Mesendoderm (in vitro differentiated cells): Measurements from ENCODE around the gene PALLD.
"Not testable (repeated sequence)": the region's sequence is repeated elsewhere in the genome, so short reads cannot be mapped to it uniquely, and the experiment has no call there.

Experiments
- DNase-seq: peaks from one replicate; pipeline ENCODE4 v3.0.0; 2013
- H2AK5ac ChIP-seq: 2 replicates; pipeline ENCODE4 v1.6.1; 2013; ENCODE audit warnings: low read length, inconsistent platforms
- H2BK120ac ChIP-seq: 2 replicates; pipeline ENCODE4 v1.6.1; 2013; ENCODE audit warnings: low read depth, mild to moderate bottlenecking, low read length, moderate library complexity, mixed read lengths
- H2BK15ac ChIP-seq: replicated peaks from 2 replicates; pipeline ENCODE4 v1.6.1; 2013; ENCODE audit warnings: low read depth, mild to moderate bottlenecking, moderate library complexity
- H2BK5ac ChIP-seq: 2 replicates; pipeline ENCODE4 v1.6.1; 2013; ENCODE audit warnings: low read length, inconsistent platforms
- H3K18ac ChIP-seq: 2 replicates; pipeline ENCODE4 v1.6.1; 2013; ENCODE audit warnings: mild to moderate bottlenecking, low read length, mixed read lengths
- H3K23ac ChIP-seq: one replicate; pipeline ENCODE4 v1.6.1; 2013; ENCODE audit warnings: low read length
- H3K27ac ChIP-seq: 2 replicates; pipeline ENCODE4 v1.5.1; 2013; ENCODE audit warnings: low read depth, mild to moderate bottlenecking, inconsistent platforms, low read length, moderate library complexity
- H3K27me3 ChIP-seq: 2 replicates; pipeline ENCODE4 v1.6.1; 2013; ENCODE audit warnings: low read length, control low read depth, mild to moderate bottlenecking, inconsistent platforms; ENCODE audit not compliant: insufficient read depth, poor library complexity
- H3K36me3 ChIP-seq: 2 replicates; pipeline ENCODE4 v1.6.1; 2013; ENCODE audit warnings: low read length, inconsistent platforms; ENCODE audit not compliant: control insufficient read depth, insufficient read depth
- H3K4ac ChIP-seq: one replicate; pipeline ENCODE4 v1.6.1; 2013; ENCODE audit warnings: low read depth, mild to moderate bottlenecking, low read length, moderate library complexity
- H3K4me1 ChIP-seq: 2 replicates; pipeline ENCODE4 v1.6.1; 2013; ENCODE audit warnings: low read depth, low read length, inconsistent platforms; ENCODE audit not compliant: control insufficient read depth
- H3K4me2 ChIP-seq: 2 replicates; pipeline ENCODE4 v1.6.1; 2013; ENCODE audit warnings: low read length
- H3K4me3 ChIP-seq: 2 replicates; pipeline ENCODE4 v1.5.1; 2013; ENCODE audit warnings: mild to moderate bottlenecking, low read length
- H3K56ac ChIP-seq: one replicate; pipeline ENCODE4 v1.6.1; 2013; ENCODE audit warnings: low read length
- H3K79me1 ChIP-seq: 2 replicates; pipeline ENCODE4 v1.6.1; 2013; ENCODE audit warnings: low read length, inconsistent platforms
- H3K79me2 ChIP-seq: 2 replicates; pipeline ENCODE4 v1.6.1; 2013; ENCODE audit warnings: mild to moderate bottlenecking, low read length; ENCODE audit not compliant: control insufficient read depth, insufficient read depth
- H3K9ac ChIP-seq: 2 replicates; pipeline ENCODE4 v1.6.1; 2013; ENCODE audit warnings: low read length, inconsistent platforms
- H4K5ac ChIP-seq: one replicate; pipeline ENCODE4 v1.6.1; 2013; ENCODE audit warnings: low read length
- H4K8ac ChIP-seq: one replicate; pipeline ENCODE4 v1.6.1; 2013; ENCODE audit warnings: low read depth, mild to moderate bottlenecking, control low read depth, low read length, moderate library complexity
- WGBS: extraction: QIAGEN DNeasy Blood & Tissue Kit; methylation state at CpG from one replicate; pipeline ENCODE4 v1.1.7; 2013; ENCODE audit warnings: low lambda C conversion rate, missing lambda C conversion rate; ENCODE audit not compliant: insufficient coverage; ENCODE audit errors: extremely low coverage; 5-methylcytosine and 5-hydroxymethylcytosine counted together

PALLD gene

DNA sequence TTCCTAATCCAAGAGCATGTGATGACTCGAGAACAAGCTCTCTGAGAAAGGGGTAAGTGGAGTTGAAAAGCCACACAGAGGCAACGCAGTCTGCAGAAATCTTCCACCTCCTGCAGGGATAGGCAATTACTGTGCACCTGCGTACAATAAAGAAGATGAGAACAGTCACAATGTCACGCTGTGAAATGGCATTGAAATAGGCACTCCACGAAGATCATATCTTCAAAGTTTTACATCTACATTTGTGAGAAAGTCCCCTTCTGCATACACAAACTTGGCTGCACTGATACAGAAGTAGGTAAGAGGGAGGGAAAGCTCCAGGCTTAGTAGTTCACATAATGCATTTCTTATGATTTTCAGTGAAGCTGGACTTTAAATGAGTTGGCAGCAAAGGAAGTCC, 43.7 kb upstream of the PALLD start:
- Histone ChIP-seq H3K79me1 (no peaks in the 10 kb centered on the region), H3K4ac (no peak overlapping the region), H3K4me3 (no peak overlapping the region), H2BK120ac (no peak overlapping the region), H3K36me3 (no peaks in the 10 kb centered on the region), H2BK5ac (no peak overlapping the region), H3K27me3 (no peaks in the 10 kb centered on the region), H3K4me1 (no peaks in the 10 kb centered on the region), H3K18ac (no peak overlapping the region), H2BK15ac (no peak overlapping the region), H3K27ac (no peak overlapping the region), H3K56ac (no peak overlapping the region), H3K23ac (no peak overlapping the region), H2AK5ac (no peak overlapping the region), H3K4me2 (no peak overlapping the region), H3K9ac (no peak overlapping the region), H3K79me2 (no peaks in the 10 kb centered on the region), H4K5ac (no peak overlapping the region), H4K8ac (no peak overlapping the region)
- no peak for DNase-seq
- no CpG with 5 or more reads among the region's 5 CpGs for WGBS

DNA sequence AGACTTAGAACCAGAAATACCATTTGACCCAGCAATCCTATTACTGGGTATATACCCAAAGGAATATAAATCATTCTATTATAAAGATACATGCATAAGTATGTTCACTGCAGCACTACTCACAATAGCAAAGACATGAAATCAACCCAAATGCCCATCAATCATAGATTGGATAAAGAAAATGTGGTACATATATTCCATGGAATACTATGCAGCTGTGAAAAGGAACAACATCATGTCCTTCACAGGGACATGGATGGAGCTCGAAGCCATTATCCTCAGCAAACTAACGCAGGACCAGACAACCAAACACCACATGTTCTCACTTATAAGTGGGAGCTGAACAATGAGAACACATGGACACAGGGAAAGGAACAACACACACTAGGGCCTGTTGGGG, 38.6 kb upstream of the PALLD start:
- not testable (repeated sequence) for H4K5ac ChIP-seq, H3K79me1 ChIP-seq, H2AK5ac ChIP-seq, H4K8ac ChIP-seq, H3K9ac ChIP-seq, H2BK15ac ChIP-seq, H3K36me3 ChIP-seq, H2BK120ac ChIP-seq, H3K23ac ChIP-seq, H3K4me3 ChIP-seq, H3K4me2 ChIP-seq, H3K27me3 ChIP-seq, DNase-seq, H3K56ac ChIP-seq, H3K4ac ChIP-seq, H2BK5ac ChIP-seq, H3K79me2 ChIP-seq, H3K27ac ChIP-seq, H3K4me1 ChIP-seq, H3K18ac ChIP-seq
- WGBS: no CpG with 5 or more reads among the region's 2 CpGs

DNA sequence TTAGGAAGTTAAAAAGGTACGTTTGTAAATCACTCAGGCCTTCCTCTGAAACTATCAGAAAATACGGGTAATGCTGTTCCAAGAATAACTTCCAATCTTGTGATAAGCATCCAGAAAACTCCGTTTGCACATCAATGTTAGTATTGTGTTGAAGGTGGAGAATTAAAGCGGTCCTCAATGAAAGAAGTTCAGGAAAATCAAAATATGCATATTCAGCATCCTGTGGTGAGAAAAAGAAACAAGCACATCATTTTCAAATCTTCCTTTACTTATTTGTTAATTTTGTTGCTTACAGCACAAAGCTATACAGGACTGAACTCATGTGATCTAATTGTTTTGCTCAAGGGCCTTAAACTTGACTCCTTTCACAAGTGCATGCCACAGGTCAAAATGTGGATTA, 35.0 kb upstream of the PALLD start:
- H3K4me2 ChIP-seq: no peak overlapping the region
- no CpG with 5 or more reads among the region's 4 CpGs for WGBS

GRCh38 chr4:168472920-168473319, 23.9 kb upstream of the PALLD start:
- no peak for DNase-seq
- no peak overlapping the region for H4K8ac ChIP-seq
- no peaks in the 10 kb centered on the region for H3K79me2 ChIP-seq
- no peaks in the 10 kb centered on the region for H3K4me1 ChIP-seq
- no peaks in the 10 kb centered on the region for H3K36me3 ChIP-seq
- no CpG with 5 or more reads among the region's 2 CpGs for WGBS
- H3K4me2 ChIP-seq: no peak overlapping the region
- H3K9ac ChIP-seq: no peak overlapping the region
- no peaks in the 10 kb centered on the region for H3K79me1 ChIP-seq
- no peak overlapping the region for H2AK5ac ChIP-seq
- H2BK15ac ChIP-seq: no peak overlapping the region
- no peak overlapping the region for H3K18ac ChIP-seq
- no peak overlapping the region for H2BK120ac ChIP-seq
- no peaks in the 10 kb centered on the region for H3K27me3 ChIP-seq
- H3K4me3 ChIP-seq: no peak overlapping the region
- H4K5ac ChIP-seq: no peak overlapping the region
- no peak overlapping the region for H3K23ac ChIP-seq
- no peak overlapping the region for H3K56ac ChIP-seq
- no peak overlapping the region for H3K27ac ChIP-seq
- no peak overlapping the region for H3K4ac ChIP-seq
- H2BK5ac ChIP-seq: no peak overlapping the region

More for the DNA sequence above, 35.0 kb upstream of the PALLD start:
- no peak overlapping the region for H3K56ac ChIP-seq
- no peak overlapping the region for H2AK5ac ChIP-seq
- no peak overlapping the region for H3K4ac ChIP-seq
- H4K5ac ChIP-seq: no peak overlapping the region
- H3K27me3 ChIP-seq: no peaks in the 10 kb centered on the region
- no peak for DNase-seq
- no peak overlapping the region for H3K4me3 ChIP-seq
- no peaks in the 10 kb centered on the region for H3K4me1 ChIP-seq
- no peak overlapping the region for H2BK5ac ChIP-seq
- no peaks in the 10 kb centered on the region for H3K79me2 ChIP-seq
- no peak overlapping the region for H3K27ac ChIP-seq
- H2BK120ac ChIP-seq: no peak overlapping the region
- H2BK15ac ChIP-seq: no peak overlapping the region
- H3K23ac ChIP-seq: no peak overlapping the region
- H3K79me1 ChIP-seq: no peaks in the 10 kb centered on the region
- no peak overlapping the region for H4K8ac ChIP-seq
- no peaks in the 10 kb centered on the region for H3K36me3 ChIP-seq
- H3K18ac ChIP-seq: no peak overlapping the region
- no peak overlapping the region for H3K9ac ChIP-seq

DNA sequence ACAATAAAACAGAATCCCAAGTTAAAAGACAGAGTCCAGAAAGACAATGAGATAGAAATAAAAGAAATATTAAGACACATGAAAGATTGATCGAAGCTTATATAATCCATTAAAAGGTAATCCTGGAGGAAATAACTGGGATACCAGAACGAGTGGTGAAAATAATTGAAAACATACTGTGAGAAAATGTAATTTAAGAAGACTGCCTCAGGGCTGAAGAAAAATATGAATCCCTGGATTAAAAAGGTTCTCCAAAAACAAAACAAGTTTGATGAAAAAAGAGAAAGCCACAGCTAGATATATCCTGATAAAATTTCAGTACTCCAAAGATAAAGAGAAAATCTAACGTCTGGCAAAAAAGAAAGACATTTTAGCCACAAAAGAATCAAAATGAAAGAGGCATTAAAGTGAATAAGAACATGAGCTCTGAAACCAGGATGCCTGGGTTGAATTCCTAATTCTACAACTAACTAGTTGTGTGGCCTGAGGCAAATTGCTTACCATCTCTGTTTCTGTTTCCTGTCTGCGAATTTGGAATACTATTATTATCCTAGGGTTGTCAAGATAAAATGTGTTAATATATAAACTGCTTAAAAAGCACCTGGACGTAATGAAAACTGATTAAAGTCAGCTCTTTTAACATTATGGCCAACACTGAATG, 22.1 kb upstream of the PALLD start:
- no peak overlapping the region for H3K27ac ChIP-seq
- no peaks in the 10 kb centered on the region for H3K79me2 ChIP-seq
- H3K4ac ChIP-seq: no peak overlapping the region

GRCh38 chr4:168475745-168476144, 21.1 kb upstream of the PALLD start:
- Histone ChIP-seq H2BK15ac (no peak overlapping the region), H3K9ac (no peak overlapping the region), H3K56ac (no peak overlapping the region), H2AK5ac (no peak overlapping the region), H3K4ac (no peak overlapping the region), H3K79me1 (no peaks in the 10 kb centered on the region), H3K18ac (no peak overlapping the region), H2BK5ac (no peak overlapping the region), H3K23ac (no peak overlapping the region), H3K79me2 (no peaks in the 10 kb centered on the region), H3K27me3 (no peaks in the 10 kb centered on the region), H3K4me2 (no peak overlapping the region), H4K5ac (no peak overlapping the region), H3K27ac (no peak overlapping the region), H3K4me1 (no peaks in the 10 kb centered on the region), H4K8ac (no peak overlapping the region), H3K4me3 (no peak overlapping the region), H3K36me3 (no peaks in the 10 kb centered on the region), H2BK120ac (no peak overlapping the region)
- DNase-seq: peak; percentile 76
- no CpG with 5 or more reads among the region's 2 CpGs for WGBS

More for the DNA sequence above, 22.1 kb upstream of the PALLD start:
- no peak overlapping the region for H4K5ac ChIP-seq
- H2BK15ac ChIP-seq: no peak overlapping the region
- H3K18ac ChIP-seq: no peak overlapping the region
- H3K4me3 ChIP-seq: no peak overlapping the region
- H3K56ac ChIP-seq: no peak overlapping the region
- no peak overlapping the region for H3K9ac ChIP-seq
- no peak overlapping the region for H2AK5ac ChIP-seq
- no peaks in the 10 kb centered on the region for H3K27me3 ChIP-seq
- H3K23ac ChIP-seq: no peak overlapping the region
- no peak for DNase-seq
- H3K4me2 ChIP-seq: no peak overlapping the region
- no peaks in the 10 kb centered on the region for H3K36me3 ChIP-seq
- H3K79me1 ChIP-seq: no peaks in the 10 kb centered on the region
- H2BK120ac ChIP-seq: no peak overlapping the region
- no peaks in the 10 kb centered on the region for H3K4me1 ChIP-seq
- no peak overlapping the region for H4K8ac ChIP-seq
- no peak overlapping the region for H2BK5ac ChIP-seq
- no CpG with 5 or more reads among the region's 5 CpGs for WGBS
